Hepatocyte (in vitro differentiated cells): ENCODE measurements around the gene EHD2.

ENCODE experiments used
- CTCF ChIP-seq: fragments of 200-600 bp; sonication (generic); IDR thresholded peaks from 2 replicates; pipeline ENCODE4 v1.5.1; 2016; ENCODE audit warnings: antibody characterized with exemption, mild to moderate bottlenecking; ENCODE audit not compliant: poor library complexity
- EZH2 ChIP-seq: fragments of 200-600 bp; sonication (generic); IDR thresholded peaks from 2 replicates; pipeline ENCODE4 v1.6.1; 2016; ENCODE audit warnings: antibody characterized with exemption, mild to moderate bottlenecking, borderline replicate concordance
- EZH2phosphoT487 ChIP-seq: fragments of 200-600 bp; sonication (generic); IDR thresholded peaks from one replicate; pipeline ENCODE4 v1.6.1; 2018; ENCODE audit warnings: antibody characterized with exemption, mild to moderate bottlenecking, low read depth, moderate library complexity; ENCODE audit not compliant: unreplicated experiment, severe bottlenecking

GRCh38 chr19:47681388-47681787 lies 31.8 kb upstream of the EHD2 start:
- TF ChIP-seq CTCF (no peak), EZH2phosphoT487 (no peak), EZH2 (no peak)
